Ectodermal cell (in vitro differentiated cells): ENCODE data around the gene CILP2.

Experiments
- H3K27ac ChIP-seq: 2 replicates; pipeline ENCODE4 v1.7.0; 2013; ENCODE audit warnings: mild to moderate bottlenecking, low read depth, low read length; ENCODE audit not compliant: insufficient read depth, poor library complexity, severe bottlenecking
- H3K27me3 ChIP-seq: 2 replicates; pipeline ENCODE4 v1.7.0; 2013; ENCODE audit warnings: mild to moderate bottlenecking, low read length; ENCODE audit not compliant: insufficient read depth, control insufficient read depth, poor library complexity, severe bottlenecking
- H3K36me3 ChIP-seq: one replicate; pipeline ENCODE4 v1.7.0; 2013; ENCODE audit warnings: low read length; ENCODE audit not compliant: control insufficient read depth, insufficient read depth
- H3K4me1 ChIP-seq: one replicate; pipeline ENCODE4 v1.7.0; 2013; ENCODE audit warnings: low read length; ENCODE audit not compliant: control insufficient read depth, insufficient read depth
- H3K4me3 ChIP-seq: 2 replicates; pipeline ENCODE4 v1.7.0; 2013; ENCODE audit warnings: low read depth, low read length, control low read depth; ENCODE audit not compliant: insufficient read depth
- H3K9me3 ChIP-seq: 2 replicates; pipeline ENCODE4 v1.7.0; 2013; ENCODE audit warnings: mild to moderate bottlenecking, low read length, moderate library complexity; ENCODE audit not compliant: control insufficient read depth
- WGBS, 2 experiments: methylation state at CpG; one replicate each; pipeline ENCODE4 v1.1.7; 2013; ENCODE audit warnings: missing lambda C conversion rate in 2 of 2; 5-methylcytosine and 5-hydroxymethylcytosine counted together

Gene CILP2

DNA sequence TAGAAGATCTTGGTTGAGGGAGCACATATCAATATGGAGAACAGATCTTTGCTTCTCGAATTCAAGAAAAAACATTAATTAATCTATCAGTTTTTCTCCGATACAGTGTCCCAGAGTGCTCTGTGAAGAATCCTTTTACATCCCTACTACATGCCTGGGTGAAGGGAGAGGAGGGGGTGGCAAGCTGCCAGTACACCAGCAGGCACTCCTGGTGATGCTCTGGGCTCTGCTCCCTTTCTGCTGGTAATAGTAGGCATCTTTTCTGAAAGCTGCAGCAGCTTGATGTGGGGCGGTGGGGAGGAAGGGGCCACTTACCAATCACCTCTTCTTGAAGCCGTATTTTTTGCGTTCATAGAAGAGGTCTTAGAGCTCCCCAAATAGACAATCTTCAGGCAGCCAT, 49.7 kb downstream of the CILP2 start:
- no peaks in the 10 kb centered on the region for H3K36me3 ChIP-seq
- 88 to 97% methylated on average over 5 of the region's 5 CpGs for WGBS, 2 experiments
- peaks cover 6% of the 10 kb centered on the region for H3K4me1 ChIP-seq
- H3K4me3 ChIP-seq, result no peak overlapping the region
- no peak overlapping the region for H3K27ac ChIP-seq
- H3K27me3 ChIP-seq, result no peaks in the 10 kb centered on the region
- no peaks in the 10 kb centered on the region for H3K9me3 ChIP-seq

DNA sequence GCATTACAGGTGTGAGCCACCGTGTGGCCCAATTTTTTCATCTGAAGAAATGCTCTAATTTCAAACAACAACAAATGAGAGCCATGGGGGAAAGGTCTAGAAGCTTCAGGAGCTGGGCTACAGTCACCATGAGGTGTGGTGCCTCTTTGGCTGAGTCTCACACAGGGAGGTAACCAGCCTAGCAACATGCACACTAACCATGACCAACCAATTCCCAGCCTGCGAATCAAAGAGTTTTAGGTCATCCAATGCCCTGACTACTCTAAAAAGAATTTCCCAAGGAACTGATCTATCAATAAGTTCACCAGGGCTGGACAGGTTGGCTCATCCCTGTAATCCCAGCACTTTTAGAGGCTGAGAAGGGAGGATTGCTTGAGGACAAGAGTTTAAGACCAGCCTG, 50.5 kb downstream of the CILP2 start:
- peaks cover 6% of the 10 kb centered on the region for H3K4me1 ChIP-seq
- 91 to 93% methylated on average over 2 of the region's 2 CpGs for WGBS, 2 experiments
- H3K27ac ChIP-seq, result no peak overlapping the region
- no peaks in the 10 kb centered on the region for H3K9me3 ChIP-seq
- no peak overlapping the region for H3K4me3 ChIP-seq
- no peaks in the 10 kb centered on the region for H3K36me3 ChIP-seq
- H3K27me3 ChIP-seq, result no peaks in the 10 kb centered on the region

DNA sequence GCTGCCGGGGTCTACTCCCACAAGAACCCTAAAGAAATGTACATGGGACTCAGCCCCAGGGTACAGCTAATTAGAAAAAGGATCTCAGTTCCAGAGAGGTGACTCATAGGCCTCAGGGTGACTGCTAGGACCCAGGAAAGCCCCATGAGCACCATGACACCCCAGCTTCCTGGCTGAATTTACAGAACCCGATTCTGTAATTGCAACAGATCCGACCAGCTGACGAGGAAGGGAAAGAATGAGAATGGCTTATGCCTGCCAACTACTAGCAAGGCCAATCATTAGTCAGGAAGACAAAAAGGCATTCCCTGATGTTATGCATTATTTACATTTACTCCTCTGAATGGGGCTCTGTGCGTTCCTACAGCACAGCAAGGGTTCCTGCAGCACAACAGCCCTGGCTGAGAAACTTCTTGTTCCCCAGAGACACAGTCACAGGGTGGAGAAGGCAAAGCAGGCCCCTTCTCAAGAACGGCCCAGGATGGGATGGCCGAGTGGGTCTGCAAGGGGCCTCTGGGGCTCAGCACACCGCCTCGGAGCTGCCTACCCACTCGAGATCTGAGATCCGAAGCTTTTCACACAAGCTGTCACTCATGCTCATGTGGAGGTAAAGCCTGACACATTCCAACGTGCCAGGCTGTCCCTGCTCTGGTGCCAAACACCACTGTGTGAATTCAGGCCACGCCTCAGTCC, 53.2 kb downstream of the CILP2 start:
- no peaks in the 10 kb centered on the region for H3K36me3 ChIP-seq
- WGBS, 2 experiments, result 48 to 53% methylated on average over 13 of the region's 13 CpGs
- no peaks in the 10 kb centered on the region for H3K9me3 ChIP-seq
- H3K4me1 ChIP-seq, result peaks cover 6% of the 10 kb centered on the region
- no peak overlapping the region for H3K27ac ChIP-seq
- no peaks in the 10 kb centered on the region for H3K27me3 ChIP-seq
- H3K4me3 ChIP-seq, result no peak overlapping the region

DNA sequence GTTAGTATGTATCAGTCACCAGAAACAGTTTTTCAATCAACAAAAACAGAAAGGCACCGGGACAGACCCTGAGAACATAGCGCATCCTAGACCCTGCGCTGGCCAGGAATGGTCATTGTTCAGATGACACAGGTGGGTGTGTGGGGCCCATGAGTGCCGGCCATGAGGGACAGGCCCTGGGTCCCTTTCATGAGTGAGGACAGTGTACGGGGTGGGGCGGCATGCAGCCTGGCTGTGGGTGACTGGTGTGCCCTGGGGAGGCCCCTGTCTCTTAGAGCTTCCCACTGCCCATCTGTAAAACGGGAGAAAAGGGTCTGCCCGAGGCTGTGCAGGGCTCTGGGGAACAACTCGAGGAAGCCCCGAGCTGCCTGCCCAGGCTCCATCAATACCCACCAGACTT, 54.6 kb downstream of the CILP2 start:
- Histone ChIP-seq H3K27me3 (no peaks in the 10 kb centered on the region), H3K9me3 (no peaks in the 10 kb centered on the region), H3K36me3 (no peaks in the 10 kb centered on the region), H3K27ac (no peak overlapping the region), H3K4me1 (peaks cover 6% of the 10 kb centered on the region), H3K4me3 (no peak overlapping the region)
- WGBS, 2 experiments, result 96% methylated on average over 10 of the region's 10 CpGs

DNA sequence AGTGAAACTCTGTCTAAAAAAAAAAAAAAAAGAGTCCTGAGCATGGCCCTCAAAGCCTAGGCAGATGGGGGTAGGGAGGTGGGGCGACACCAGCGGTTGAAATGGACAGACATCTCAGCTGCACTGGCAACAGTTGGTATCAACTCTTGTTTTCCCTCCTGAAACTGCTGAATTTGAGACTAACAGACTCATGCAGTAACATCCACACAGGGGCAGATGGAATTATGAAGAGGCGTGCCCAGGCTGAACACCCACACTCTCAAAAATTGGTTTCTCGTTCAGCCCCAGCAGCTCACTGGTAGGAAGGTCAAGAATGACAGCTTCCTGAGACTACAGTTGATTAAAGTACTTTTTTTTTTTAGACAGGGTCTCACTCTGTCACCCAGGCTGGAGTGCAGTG, 56.3 kb downstream of the CILP2 start:
- no peak overlapping the region for H3K4me3 ChIP-seq
- H3K4me1 ChIP-seq, result peaks cover 6% of the 10 kb centered on the region
- WGBS, 2 experiments, result 92% methylated on average over 4 of the region's 4 CpGs
- H3K36me3 ChIP-seq, result no peaks in the 10 kb centered on the region
- no peaks in the 10 kb centered on the region for H3K27me3 ChIP-seq
- no peaks in the 10 kb centered on the region for H3K9me3 ChIP-seq
- H3K27ac ChIP-seq, result no peak overlapping the region

DNA sequence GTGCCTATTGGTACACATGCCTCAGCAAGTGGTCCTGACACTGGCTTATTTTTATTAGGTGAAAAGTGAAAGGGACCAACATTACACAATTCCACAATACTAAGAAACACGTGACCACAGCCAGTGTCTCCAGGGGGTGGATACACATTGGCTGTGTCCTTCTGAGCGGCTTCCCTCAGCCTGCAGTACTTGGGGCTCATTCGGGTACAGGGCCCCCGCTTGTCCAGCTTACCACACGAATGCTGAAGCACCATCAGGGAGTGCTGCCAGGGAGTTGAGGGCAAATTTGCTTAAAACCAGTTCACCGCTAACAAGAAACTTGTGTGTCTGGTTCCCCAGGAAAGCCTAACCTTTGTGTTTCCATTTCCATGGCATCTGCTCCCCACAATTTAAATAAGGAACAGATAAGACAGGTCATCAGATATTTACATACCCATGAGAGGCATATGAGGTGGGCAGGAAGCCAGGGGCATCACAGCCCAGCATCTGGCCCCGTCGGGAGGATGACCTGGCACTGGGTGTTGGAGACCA, 57.2 kb downstream of the CILP2 start:
- Histone ChIP-seq H3K9me3 (no peaks in the 10 kb centered on the region), H3K27ac (no peak overlapping the region), H3K4me1 (peaks cover 6% of the 10 kb centered on the region), H3K27me3 (no peaks in the 10 kb centered on the region), H3K36me3 (no peaks in the 10 kb centered on the region), H3K4me3 (no peak overlapping the region)
- 88 to 91% methylated on average over 8 of the region's 8 CpGs for WGBS, 2 experiments
